SK-N-SH treated with all-trans-retinoic acid at 6 μM for 48 hours (cell line): ENCODE measurements around the gene MAGOHB.

Experiments used
- CREB5 ChIP-seq: fragments of 250-450 bp; sonication (Bioruptor Pico); IDR thresholded peaks from 2 replicates; pipeline ENCODE4 v1.5.1; 2020; ENCODE audit warnings: low read depth, mild to moderate bottlenecking, moderate library complexity
- ISL1 ChIP-seq: fragments of 250-450 bp; sonication (Bioruptor Pico); IDR thresholded peaks from 2 replicates; pipeline ENCODE4 v2.1.2; 2022; ENCODE audit warnings: mild to moderate bottlenecking, moderate library complexity
- PPARA ChIP-seq: fragments of 250-450 bp; sonication (Bioruptor Pico); IDR thresholded peaks from 2 replicates; pipeline ENCODE4 v1.5.0; 2020; ENCODE audit warnings: mild to moderate bottlenecking, borderline replicate concordance
- TSHZ2 ChIP-seq: fragments of 250-450 bp; sonication (Bioruptor Pico); IDR thresholded peaks from 2 replicates; pipeline ENCODE4 v1.5.0; 2020; ENCODE audit warnings: mild to moderate bottlenecking, moderate library complexity
- ZNF70 ChIP-seq: fragments of 450-650 bp; formaldehyde crosslinking; IDR thresholded peaks from 2 replicates; pipeline ENCODE4 v1.5.0; 2020; ENCODE audit warnings: mild to moderate bottlenecking, moderate library complexity
- TF ChIP-seq, protein P1 (sequence below): fragments of 250-450 bp; sonication (Bioruptor Pico); IDR thresholded peaks from 2 replicates; pipeline ENCODE4 v1.8.0; 2020; ENCODE audit warnings: mild to moderate bottlenecking, moderate library complexity, borderline replicate concordance

- TF ChIP-seq PPARA (no peak), TSHZ2 (no peak), ZNF70 (CRISPR knock-in tag) (no peak), CREB5 (CRISPR knock-in tag) (no peak), ISL1 (CRISPR knock-in tag) (no peak)
- TF ChIP-seq, protein P1, sequence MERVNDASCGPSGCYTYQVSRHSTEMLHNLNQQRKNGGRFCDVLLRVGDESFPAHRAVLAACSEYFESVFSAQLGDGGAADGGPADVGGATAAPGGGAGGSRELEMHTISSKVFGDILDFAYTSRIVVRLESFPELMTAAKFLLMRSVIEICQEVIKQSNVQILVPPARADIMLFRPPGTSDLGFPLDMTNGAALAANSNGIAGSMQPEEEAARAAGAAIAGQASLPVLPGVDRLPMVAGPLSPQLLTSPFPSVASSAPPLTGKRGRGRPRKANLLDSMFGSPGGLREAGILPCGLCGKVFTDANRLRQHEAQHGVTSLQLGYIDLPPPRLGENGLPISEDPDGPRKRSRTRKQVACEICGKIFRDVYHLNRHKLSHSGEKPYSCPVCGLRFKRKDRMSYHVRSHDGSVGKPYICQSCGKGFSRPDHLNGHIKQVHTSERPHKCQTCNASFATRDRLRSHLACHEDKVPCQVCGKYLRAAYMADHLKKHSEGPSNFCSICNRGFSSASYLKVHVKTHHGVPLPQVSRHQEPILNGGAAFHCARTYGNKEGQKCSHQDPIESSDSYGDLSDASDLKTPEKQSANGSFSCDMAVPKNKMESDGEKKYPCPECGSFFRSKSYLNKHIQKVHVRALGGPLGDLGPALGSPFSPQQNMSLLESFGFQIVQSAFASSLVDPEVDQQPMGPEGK (CRISPR knock-in tag), result no peak
These were observed 5.4 kb downstream of the MAGOHB start for GRCh38 chr12:10607885-10608458.
